Astrocyte of the cerebellum (primary cell): ENCODE data around the gene OR13C5.
"Not testable (repeated sequence)": the region's sequence is repeated elsewhere in the genome, so short reads cannot be mapped to it uniquely, and the experiment has no call there.

Experiments
- DNase-seq: peaks from one replicate; pipeline ENCODE4 v3.0.0-alpha.2; 2011; ENCODE audit warnings: low read depth
- H3K4me3 ChIP-seq: 2 replicates; pipeline ENCODE4 v1.5.1; 2011; ENCODE audit warnings: mild to moderate bottlenecking, low read depth, low read length, moderate library complexity
- in situ Hi-C: cut with HindIII; loops from 2 replicates; pipeline ENCODE4 v1.10.0; 2017; ENCODE audit warnings: low sequenced_read_pairs
- TF ChIP-seq, protein P1 (sequence below): IDR thresholded peaks from 2 replicates; pipeline ENCODE4 v1.5.1; 2012; ENCODE audit warnings: low read length, low read depth, moderate library complexity, mild to moderate bottlenecking; ENCODE audit errors: missing control alignments

Gene OR13C5, protein sequence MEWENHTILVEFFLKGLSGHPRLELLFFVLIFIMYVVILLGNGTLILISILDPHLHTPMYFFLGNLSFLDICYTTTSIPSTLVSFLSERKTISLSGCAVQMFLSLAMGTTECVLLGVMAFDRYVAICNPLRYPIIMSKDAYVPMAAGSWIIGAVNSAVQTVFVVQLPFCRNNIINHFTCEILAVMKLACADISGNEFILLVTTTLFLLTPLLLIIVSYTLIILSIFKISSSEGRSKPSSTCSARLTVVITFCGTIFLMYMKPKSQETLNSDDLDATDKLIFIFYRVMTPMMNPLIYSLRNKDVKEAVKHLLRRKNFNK

DNA sequence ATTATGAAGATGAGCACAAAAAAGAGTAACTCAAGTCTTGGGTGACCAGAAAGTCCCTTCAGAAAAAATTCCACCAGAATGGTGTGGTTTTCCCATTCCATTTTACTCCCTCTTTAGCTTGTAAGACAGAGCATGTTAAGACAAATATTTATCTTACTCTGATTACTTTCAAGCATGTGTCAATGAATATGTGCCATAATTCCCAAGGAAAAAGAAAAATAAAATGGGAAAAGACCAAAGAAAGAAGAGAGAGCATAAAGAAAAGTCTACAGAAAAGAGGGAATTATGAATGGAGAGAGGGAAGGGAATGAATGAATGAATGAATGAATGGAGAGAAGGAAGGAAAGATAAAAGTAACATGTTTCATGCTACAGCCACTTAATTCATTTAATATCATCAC is at the start of gene OR13C5:
Gene OR13C5 (minus strand): TSS at position 101 of the 400 bp plus-strand sequence. CDS start 0 bp downstream, at position 101.
- in situ Hi-C loops, result not testable (repeated sequence)

DNA sequence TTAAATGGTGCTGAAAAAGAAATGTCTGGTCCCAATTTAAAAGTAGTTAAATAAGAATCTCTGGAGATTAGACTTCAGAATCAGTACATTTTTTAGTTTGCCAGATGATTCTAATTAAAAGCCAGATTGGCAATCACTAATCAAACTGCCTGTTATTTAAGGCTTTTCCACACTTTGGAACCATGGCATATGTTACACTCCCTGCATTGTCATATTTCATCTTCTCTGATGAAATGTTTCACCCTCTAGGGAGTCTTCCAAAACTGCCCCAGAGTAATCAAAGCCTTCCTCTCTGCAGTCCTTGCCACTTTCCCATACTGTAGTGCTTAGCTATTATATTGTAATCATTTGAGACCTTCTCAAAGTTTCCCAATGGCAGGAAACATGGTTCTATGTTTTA is 36.2 kb upstream of the OR13C5 start:
- no peak overlapping the region for H3K4me3 ChIP-seq
- in situ Hi-C loops, result no loop called here
- no peak for DNase-seq
- TF ChIP-seq, protein P1, sequence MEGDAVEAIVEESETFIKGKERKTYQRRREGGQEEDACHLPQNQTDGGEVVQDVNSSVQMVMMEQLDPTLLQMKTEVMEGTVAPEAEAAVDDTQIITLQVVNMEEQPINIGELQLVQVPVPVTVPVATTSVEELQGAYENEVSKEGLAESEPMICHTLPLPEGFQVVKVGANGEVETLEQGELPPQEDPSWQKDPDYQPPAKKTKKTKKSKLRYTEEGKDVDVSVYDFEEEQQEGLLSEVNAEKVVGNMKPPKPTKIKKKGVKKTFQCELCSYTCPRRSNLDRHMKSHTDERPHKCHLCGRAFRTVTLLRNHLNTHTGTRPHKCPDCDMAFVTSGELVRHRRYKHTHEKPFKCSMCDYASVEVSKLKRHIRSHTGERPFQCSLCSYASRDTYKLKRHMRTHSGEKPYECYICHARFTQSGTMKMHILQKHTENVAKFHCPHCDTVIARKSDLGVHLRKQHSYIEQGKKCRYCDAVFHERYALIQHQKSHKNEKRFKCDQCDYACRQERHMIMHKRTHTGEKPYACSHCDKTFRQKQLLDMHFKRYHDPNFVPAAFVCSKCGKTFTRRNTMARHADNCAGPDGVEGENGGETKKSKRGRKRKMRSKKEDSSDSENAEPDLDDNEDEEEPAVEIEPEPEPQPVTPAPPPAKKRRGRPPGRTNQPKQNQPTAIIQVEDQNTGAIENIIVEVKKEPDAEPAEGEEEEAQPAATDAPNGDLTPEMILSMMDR, result no peak

More for the DNA sequence above, at the start of gene OR13C5:
- not testable (repeated sequence) for H3K4me3 ChIP-seq, DNase-seq

DNA sequence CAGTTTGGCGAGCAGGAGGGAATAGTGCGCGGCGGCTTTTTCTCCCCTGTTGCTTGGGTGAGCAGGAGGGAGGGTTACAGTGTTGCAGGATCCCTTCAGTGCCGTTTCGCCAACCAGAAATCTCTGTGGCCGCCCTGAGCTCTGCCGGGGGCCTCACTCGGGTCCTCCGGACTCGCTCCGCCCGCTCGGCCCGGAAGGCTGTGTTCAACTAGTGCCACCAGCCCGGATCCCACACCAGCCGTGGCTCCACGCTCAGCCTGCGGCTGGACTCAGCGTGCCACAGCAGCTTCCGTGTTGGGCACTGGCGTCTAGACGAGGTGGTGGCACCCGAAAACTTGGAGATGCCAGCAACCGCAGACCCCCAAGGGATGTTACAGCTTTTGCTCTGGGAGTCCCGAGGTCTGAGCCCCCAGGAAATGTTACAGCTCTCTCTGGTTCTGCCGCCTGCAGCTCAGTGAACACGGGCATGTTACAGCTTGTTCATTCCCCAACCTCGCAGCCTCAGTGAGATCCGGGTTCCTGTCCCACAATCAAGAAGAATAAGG is 34.8 kb upstream of the OR13C5 start:
- TF ChIP-seq, protein P1, result no peak
- DNase-seq, result no peak
- H3K4me3 ChIP-seq, result no peak overlapping the region
- in situ Hi-C loops, result no loop called here

DNA sequence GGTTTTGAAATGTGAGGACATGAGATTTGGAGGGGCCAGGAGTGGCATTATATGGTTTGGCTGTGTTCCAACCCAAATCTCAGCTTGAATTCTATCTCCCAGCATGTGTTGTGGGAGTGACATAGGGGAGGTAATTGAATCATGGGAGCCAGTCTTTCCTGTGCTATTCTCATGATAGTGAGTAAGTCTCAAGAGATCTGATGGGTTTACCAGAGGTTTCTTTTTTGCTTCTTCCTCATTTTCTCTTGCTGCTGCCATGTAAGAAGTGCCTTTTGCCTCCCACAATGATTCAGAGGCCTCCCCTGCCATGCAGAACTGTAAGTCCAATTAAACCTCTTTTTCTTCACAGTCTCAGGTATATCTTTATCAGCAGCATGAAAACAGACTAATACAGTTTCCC is 26.8 kb upstream of the OR13C5 start:
- not testable (repeated sequence) for H3K4me3 ChIP-seq, DNase-seq
- in situ Hi-C loops, result loop anchor here (5.0 kb wide), 1 partner anchor 34 kb away; no protein-coding TSS in a partner anchor

DNA sequence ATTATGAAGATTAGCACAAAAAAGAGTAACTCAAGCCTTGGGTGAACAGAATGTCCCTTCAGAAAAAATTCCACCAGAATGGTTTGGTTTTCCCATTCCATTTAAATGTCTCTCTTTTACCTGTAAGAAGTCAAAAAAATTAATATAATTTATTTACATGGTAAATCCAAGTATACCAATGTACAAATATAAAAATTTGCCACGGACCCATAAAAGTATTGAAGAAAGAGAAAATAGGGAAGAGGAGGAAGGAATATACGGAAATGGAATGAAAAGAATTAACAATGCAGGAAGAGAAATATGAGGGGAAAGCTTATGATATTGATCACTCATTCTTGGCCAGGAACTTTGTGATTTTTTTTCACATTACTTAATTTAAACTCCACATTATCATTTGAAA is 18.9 kb upstream of the OR13C5 start, which contains the start of gene OR13C9:
Gene OR13C9 (minus strand): TSS at position 101 of the 400 bp plus-strand sequence. CDS start 0 bp downstream, at position 101.
- in situ Hi-C loops, result no loop called here
- DNase-seq, result no peak
- no peak within 1 kb of the TSS for H3K4me3 ChIP-seq
- TF ChIP-seq, protein P1, result no peak

DNA sequence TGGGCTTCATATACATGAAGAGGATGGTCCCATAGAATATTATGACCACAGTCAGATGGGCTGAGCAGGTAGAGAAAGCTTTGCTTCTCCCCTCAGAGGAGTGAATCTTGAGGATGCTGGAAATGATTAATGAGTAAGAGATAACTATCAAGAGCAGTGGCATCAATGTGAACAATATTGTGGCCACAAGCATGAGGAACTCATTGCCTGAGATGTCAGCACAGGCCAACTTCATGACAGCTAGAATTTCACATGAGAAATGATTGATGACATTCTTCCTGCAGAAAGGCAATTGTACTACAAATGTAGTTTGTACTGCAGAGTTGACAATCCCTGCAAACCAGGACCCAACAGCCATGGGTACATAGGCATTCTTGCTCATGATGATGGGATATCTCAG is 18.2 kb upstream of the OR13C5 start:
- TF ChIP-seq, protein P1, result no peak
- DNase-seq, result no peak
- no peak overlapping the region for H3K4me3 ChIP-seq
- in situ Hi-C loops, result no loop called here

DNA sequence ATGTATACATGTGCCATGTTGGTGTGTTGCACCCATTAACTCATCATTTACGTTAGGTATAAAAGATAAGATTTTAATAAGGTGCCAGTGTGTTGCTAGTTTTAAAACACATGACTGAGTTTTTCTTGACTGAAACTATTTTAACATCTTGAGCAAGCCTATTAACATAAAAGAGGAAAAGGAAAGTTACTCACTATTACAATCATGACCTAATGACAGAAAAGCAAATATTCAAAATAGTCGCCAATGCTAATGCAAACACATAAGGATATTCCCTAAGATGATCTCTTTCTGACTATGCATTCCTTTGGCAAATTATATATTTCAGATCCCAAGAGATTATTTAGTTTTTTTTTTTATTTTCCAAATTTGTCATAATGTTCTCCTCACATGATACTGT is 12.0 kb upstream of the OR13C5 start:
- TF ChIP-seq, protein P1, result no peak
- H3K4me3 ChIP-seq, result no peak overlapping the region
- DNase-seq, result no peak
- in situ Hi-C loops, result no loop called here
